H1 (cell line): ENCODE measurements around the gene TEX11. TPM values are rescaled to one million over a fixed set of nuclear protein-coding genes. Genes with fewer than 3 reads are reported as not detected.

Experiments used
- CTCF ChIA-PET: fragments of 300-600 bp; sonication (Branson Sonifier 250); formaldehyde crosslinking; loops from one replicate; lab custom pipeline; 2021; ENCODE audit not compliant: partially characterized antibody; lab: Charles Lee
- POLR2A ChIA-PET: fragments of 300-600 bp; sonication (Branson Sonifier 250); formaldehyde crosslinking; loops from one replicate; lab custom pipeline; 2021; ENCODE audit warnings: inconsistent platforms; ENCODE audit not compliant: partially characterized antibody; lab: Charles Lee
- DNase-seq, 2 experiments: peaks; one replicate each; pipeline versions ENCODE4 v3.0.0 to v3.0.0-alpha.2; 2010 to 2022; ENCODE audit warnings: low spot score in 2 of 2, low read depth in 1 of 2, mixed read lengths in 1 of 2
- FAIRE-seq: peaks from 2 replicates; lab custom pipeline; 2011; peaks lifted over from hg19 to GRCh38; lab: Jason Lieb, UNC
- H2AFZ ChIP-seq: 2 replicates; pipeline ENCODE4 v1.8.1; 2012; ENCODE audit warnings: low read length, inconsistent platforms
- H2AK5ac ChIP-seq: 2 replicates; pipeline ENCODE4 v1.6.1; 2013; ENCODE audit warnings: low read depth, low read length
- H2BK120ac ChIP-seq: replicated peaks from 2 replicates; pipeline ENCODE3; 2013; ENCODE audit warnings: low read depth, low read length, inconsistent platforms
- H2BK12ac ChIP-seq: 2 replicates; pipeline ENCODE4 v1.6.1; 2013; ENCODE audit warnings: low read depth, low read length
- H2BK15ac ChIP-seq: 2 replicates; pipeline ENCODE4 v1.6.1; 2013; ENCODE audit warnings: low read length
- H2BK20ac ChIP-seq: 2 replicates; pipeline ENCODE4 v1.6.1; 2013; ENCODE audit warnings: low read length
- H2BK5ac ChIP-seq: 2 replicates; pipeline ENCODE4 v1.6.1; 2013; ENCODE audit warnings: low read depth, low read length
- H3K14ac ChIP-seq: 2 replicates; pipeline ENCODE4 v1.6.1; 2013; ENCODE audit warnings: inconsistent platforms; ENCODE audit not compliant: insufficient read length
- H3K18ac ChIP-seq: 2 replicates; pipeline ENCODE4 v1.6.1; 2013; ENCODE audit warnings: low read length; ENCODE audit errors: extremely low read depth
- H3K23ac ChIP-seq: 2 replicates; pipeline ENCODE4 v1.6.1; 2013; ENCODE audit warnings: inconsistent platforms; ENCODE audit not compliant: insufficient read length
- H3K23me2 ChIP-seq: 2 replicates; pipeline ENCODE4 v1.6.1; 2013; ENCODE audit warnings: low read depth, low read length
- H3K27ac ChIP-seq: 2 replicates; pipeline ENCODE4 v1.6.1; 2011; ENCODE audit warnings: low read depth, low read length, inconsistent platforms
- H3K27me3 ChIP-seq, 4 experiments: replicated peaks in 1 of 4; 1 replicate in 1 of 4; 2 replicates in 3 of 4; pipeline versions ENCODE4 v1.6.1 to v1.8.1; 2011 to 2013; ENCODE audit warnings: low read length in 3 of 4, mild to moderate bottlenecking in 3 of 4, inconsistent platforms in 2 of 4, mixed read lengths in 2 of 4, moderate library complexity in 1 of 4; ENCODE audit not compliant: control insufficient read depth in 3 of 4, insufficient read depth in 3 of 4; ENCODE audit errors: extremely low read depth in 1 of 4
- H3K36me3 ChIP-seq, 4 experiments: 2 replicates each; pipeline versions ENCODE4 v1.6.1 to v1.8.1; 2011 to 2013; ENCODE audit warnings: mild to moderate bottlenecking in 4 of 4, low read length in 3 of 4, moderate library complexity in 2 of 4, control low read depth in 1 of 4, inconsistent platforms in 1 of 4; ENCODE audit not compliant: insufficient read depth in 4 of 4, control insufficient read depth in 2 of 4
- H3K4ac ChIP-seq: replicated peaks from 2 replicates; pipeline ENCODE3; 2013; ENCODE audit warnings: low read length, low read depth, mixed read lengths, inconsistent platforms; ENCODE audit not compliant: insufficient read length
- H3K4me1 ChIP-seq, 4 experiments: replicated peaks in 1 of 4; 1 replicate in 1 of 4; 2 replicates in 3 of 4; pipeline versions ENCODE4 v1.6.1 to v1.8.1; 2011 to 2013; ENCODE audit warnings: low read length in 3 of 4, inconsistent platforms in 2 of 4, mixed read lengths in 1 of 4; ENCODE audit not compliant: insufficient read depth in 4 of 4, control insufficient read depth in 3 of 4
- H3K4me2 ChIP-seq, 2 experiments: 2 replicates each; pipeline versions ENCODE4 v1.6.1 to v1.8.1; 2011 to 2013; ENCODE audit warnings: low read depth in 2 of 2, low read length in 2 of 2, control low read depth in 1 of 2, inconsistent platforms in 1 of 2, mild to moderate bottlenecking in 1 of 2; ENCODE audit not compliant: insufficient read depth in 1 of 2
- H3K4me3 ChIP-seq, 4 experiments: fragments of 200-600, 300-600 bp in 1 of 4; sonication (generic), shearing (Covaris generic), sonication (Bioruptor Twin) in 1 of 4; 2 replicates each; pipeline versions ENCODE4 v1.5.1 to v1.8.1; 2011 to 2016; ENCODE audit warnings: low read length in 4 of 4, low read depth in 3 of 4, control low read depth in 2 of 4, inconsistent platforms in 2 of 4, mild to moderate bottlenecking in 2 of 4, mixed read lengths in 1 of 4, moderate library complexity in 1 of 4; ENCODE audit not compliant: insufficient read depth in 2 of 4; ENCODE audit errors: extremely low read depth in 1 of 4
- H3K56ac ChIP-seq: replicated peaks from 2 replicates; pipeline ENCODE3; 2013; ENCODE audit warnings: low read depth, mild to moderate bottlenecking, mixed read lengths, low read length, inconsistent platforms; ENCODE audit not compliant: insufficient read length
- H3K79me1 ChIP-seq: 2 replicates; pipeline ENCODE4 v1.6.1; 2013; ENCODE audit warnings: low read depth, low read length, control low read depth
- H3K79me2 ChIP-seq, 2 experiments: 2 replicates each; pipeline versions ENCODE4 v1.6.1 to v1.8.1; 2012 to 2013; ENCODE audit warnings: low read length in 2 of 2, mild to moderate bottlenecking in 2 of 2, inconsistent platforms in 1 of 2; ENCODE audit not compliant: insufficient read depth in 2 of 2, control insufficient read depth in 1 of 2
- H3K9ac ChIP-seq, 4 experiments: replicated peaks in 1 of 4; 1 replicate in 1 of 4; 2 replicates in 3 of 4; pipeline versions ENCODE4 v1.6.1 to v1.8.1; 2011 to 2013; ENCODE audit warnings: low read depth in 3 of 4, low read length in 3 of 4, control low read depth in 2 of 4, mild to moderate bottlenecking in 2 of 4, moderate library complexity in 2 of 4, inconsistent platforms in 1 of 4; ENCODE audit errors: extremely low read depth in 1 of 4
- H3K9me3 ChIP-seq, 2 experiments: 2 replicates each; pipeline versions ENCODE4 v1.6.1 to v1.8.1; 2012 to 2013; ENCODE audit warnings: mild to moderate bottlenecking in 2 of 2, moderate library complexity in 2 of 2, control low read depth in 1 of 2, inconsistent platforms in 1 of 2, low read depth in 1 of 2, low read length in 1 of 2, mixed read lengths in 1 of 2; ENCODE audit not compliant: insufficient read depth in 2 of 2
- H4K20me1 ChIP-seq, 2 experiments: replicated peaks in 1 of 2; 2 replicates each; pipeline versions ENCODE3 to v1.8.1; 2011 to 2013; ENCODE audit warnings: inconsistent platforms in 2 of 2, low read length in 2 of 2, mild to moderate bottlenecking in 1 of 2; ENCODE audit not compliant: insufficient read depth in 2 of 2, control insufficient read depth in 1 of 2
- H4K5ac ChIP-seq: 2 replicates; pipeline ENCODE4 v1.6.1; 2013; ENCODE audit warnings: low read length, low read depth, mixed read lengths, inconsistent platforms; ENCODE audit not compliant: insufficient read length
- H4K8ac ChIP-seq: 2 replicates; pipeline ENCODE4 v1.8.0; 2013; ENCODE audit warnings: mild to moderate bottlenecking, moderate library complexity, low read length, inconsistent platforms; ENCODE audit not compliant: insufficient read depth; ENCODE audit errors: extremely low read depth
- H4K91ac ChIP-seq: replicated peaks from 2 replicates; pipeline ENCODE3; 2013; ENCODE audit warnings: low read length, mixed read lengths, inconsistent platforms; ENCODE audit not compliant: insufficient read length
- BACH1 ChIP-seq: IDR thresholded peaks from 2 replicates; pipeline ENCODE4 v1.6.1; 2012; ENCODE audit warnings: low read length, improper control_type of control experiment
- CREB1 ChIP-seq: IDR thresholded peaks from 2 replicates; pipeline ENCODE4 v1.6.1; 2012; ENCODE audit warnings: inconsistent platforms
- FOSL1 ChIP-seq: IDR thresholded peaks from 2 replicates; pipeline ENCODE4 v1.6.1; 2011; ENCODE audit warnings: mild to moderate bottlenecking, low read depth, low read length, moderate library complexity; ENCODE audit not compliant: insufficient read depth
- HDAC2 ChIP-seq, 2 experiments: fragments of 300-600 bp in 1 of 2; sonication (generic) in 1 of 2; IDR thresholded peaks; 2 replicates each; pipeline ENCODE4 v1.6.1; 2011 to 2012; ENCODE audit warnings: low read depth in 2 of 2, low read length in 2 of 2, mild to moderate bottlenecking in 2 of 2, moderate library complexity in 2 of 2, borderline replicate concordance in 1 of 2, inconsistent platforms in 1 of 2
- KDM5A ChIP-seq: fragments of 200-600 bp; IDR thresholded peaks from 2 replicates; pipeline ENCODE4 v1.7.1; 2012; ENCODE audit warnings: mild to moderate bottlenecking, low read length, inconsistent platforms, mixed read lengths
- NRF1 ChIP-seq: IDR thresholded peaks from 2 replicates; pipeline ENCODE4 v1.6.1; 2011; ENCODE audit warnings: mild to moderate bottlenecking, low read depth, low read length, improper control_type of control experiment
- POLR2A ChIP-seq, 2 experiments: IDR thresholded peaks; 1 replicate in 1 of 2; 2 replicates in 1 of 2; pipeline ENCODE4 v1.6.1; 2011; ENCODE audit warnings: low read depth in 2 of 2, low read length in 2 of 2, mild to moderate bottlenecking in 2 of 2; ENCODE audit errors: control extremely low read depth in 1 of 2
- RAD21 ChIP-seq, 2 experiments: IDR thresholded peaks in 1 of 2; conservative IDR thresholded peaks in 1 of 2; 2 replicates each; pipeline ENCODE4 v1.6.1; 2011; ENCODE audit warnings: low read depth in 2 of 2, low read length in 2 of 2, improper control_type of control experiment in 1 of 2, inconsistent platforms in 1 of 2, mild to moderate bottlenecking in 1 of 2, moderate library complexity in 1 of 2
- SAP30 ChIP-seq: fragments of 300-600 bp; sonication (generic); IDR thresholded peaks from 2 replicates; pipeline ENCODE4 v1.7.1; 2012; ENCODE audit warnings: low read length, moderate library complexity, mild to moderate bottlenecking, inconsistent platforms; ENCODE audit not compliant: insufficient read depth, insufficient replicate concordance
- TAF1 ChIP-seq: IDR thresholded peaks from 2 replicates; pipeline ENCODE4 v1.6.1; 2011; ENCODE audit warnings: mild to moderate bottlenecking, low read depth, low read length
- WGBS, 2 experiments: shearing (Covaris generic) in 1 of 2; methylation state at CpG; one replicate each; pipeline versions ENCODE4 v1.1.6 to v1.1.7; 2013 to 2015; ENCODE audit warnings: low lambda C conversion rate in 2 of 2, mixed read lengths in 2 of 2, inconsistent platforms in 1 of 2, low coverage in 1 of 2, missing lambda C conversion rate in 1 of 2; ENCODE audit not compliant: insufficient replicate concordance in 2 of 2, insufficient coverage in 1 of 2, insufficient read length in 1 of 2; ENCODE audit errors: extremely low coverage in 1 of 2, missing lambda C conversion rate in 1 of 2; 5-methylcytosine and 5-hydroxymethylcytosine counted together
- long read RNA-seq, 2 experiments: library from RNA in 1 of 2; library from capped mRNA in 1 of 2; stranded (forward); transcript quantifications; one replicate each; pipeline ENCODE4 v2.0.0, GENCODE V29; 2021; ENCODE audit warnings: inconsistent platforms in 1 of 2
- polyA minus RNA-seq, 3 experiments: library from RNA; depleted of rRNA, polyadenylated mRNA; stranded (reverse); fragments of >200 nt; gene quantifications; 1 replicate in 2 of 3; 2 replicates in 1 of 3; pipeline ENCODE4 v1.2.3, GENCODE V29; 2011
- polyA plus RNA-seq, 7 experiments: library from polyadenylated mRNA; depleted of rRNA in 3 of 7; stranded (reverse) in 5 of 7; unstranded in 2 of 7; fragments of >200 nt in 5 of 7; fragments of 200-250 nt in 2 of 7; gene quantifications; 1 replicate in 5 of 7; 2 replicates in 1 of 7; 4 replicates in 1 of 7; pipeline versions ENCODE4 v1.2.1 to v1.2.3, GENCODE V29; 2011 to 2013; ENCODE audit warnings: missing spikeins in 2 of 7, mixed read lengths in 2 of 7
- total RNA-seq: library from RNA; stranded (reverse); fragmentation: NEBNext Ultra II Directional; extraction: Animal tissue kit (Norgen Biotek cat#: 25700); gene quantifications from 2 replicates; pipeline ENCODE4 v1.2.1, GENCODE V29; 2021
- TF ChIP-seq, protein P1 (sequence below): IDR thresholded peaks from 2 replicates; pipeline ENCODE4 v1.6.1; 2012; ENCODE audit warnings: inconsistent platforms

Gene TEX11
- total RNA-seq = 0.61 and 0.74 TPM in 2 replicates
- 0.05 and 0.11 TPM in 2 replicates for polyA plus RNA-seq (2011; rRNA removed)
- 0.28 TPM for polyA plus RNA-seq (2011; cell fraction: cytosol; rRNA removed)
- 0.13 TPM for polyA plus RNA-seq (2011; cell fraction: nucleus; rRNA removed)
- polyA plus RNA-seq (2012, experiment 1 of 2) = 0.14 to 0.49 TPM (median 0.32 TPM) in 4 replicates
- not detected for polyA plus RNA-seq (2012, experiment 2 of 2)
- 0.57 TPM for polyA plus RNA-seq (2013, experiment 1 of 2)
- polyA plus RNA-seq (2013, experiment 2 of 2) = 0.44 TPM
- 0.09 and 0.12 TPM in 2 replicates for polyA minus RNA-seq (2011; rRNA and poly(A)+ RNA removed)
- not detected for polyA minus RNA-seq (2011; cell fraction: cytosol; rRNA and poly(A)+ RNA removed)
- polyA minus RNA-seq (2011; cell fraction: nucleus; rRNA and poly(A)+ RNA removed) = 0.30 TPM
- long read RNA-seq, experiment 1 = 0 reads
- long read RNA-seq, experiment 2 = 0 reads

DNA sequence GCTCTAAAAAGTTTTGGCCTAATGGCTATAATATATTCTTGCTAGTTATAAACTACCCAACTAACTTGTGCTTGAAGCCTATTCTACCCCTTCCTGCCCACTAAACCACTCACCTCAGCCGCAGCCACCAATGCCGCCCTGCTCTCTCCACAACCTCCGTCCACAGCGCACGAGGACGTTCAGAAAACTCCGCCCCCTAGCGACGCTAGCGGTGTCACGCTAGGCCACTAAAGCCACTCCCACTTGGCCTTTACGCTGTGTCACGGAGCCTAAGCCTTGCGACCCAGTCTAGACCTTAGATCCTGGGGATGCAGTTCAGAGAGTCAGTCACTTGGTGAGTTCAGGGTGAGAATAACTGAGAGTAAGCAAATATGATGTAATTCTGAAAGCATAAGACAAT, at the start of gene TEX11:
TEX11 (minus strand) TSS at position 171 of the 400 bp plus-strand sequence. CDS start 922 bp downstream, outside the sequence.
- ChIA-PET CTCF (interaction anchor here (0.8 kb wide), 1 partner anchor 300 kb away, joined by 3 read pairs; no protein-coding TSS in a partner anchor), POLR2A (interaction anchor here (0.9 to 1.4 kb wide), 2 partner anchors 12 to 22 kb away, joined by 3 to 5 read pairs; partner anchors contain the start of gene SLC7A3)
- Histone ChIP-seq H3K9me3 (peaks cover 0 to 2% of the 10 kb centered on the region in 2 experiments; a peak in 1 of 4 replicates), H3K23me2 (no peaks in the 10 kb centered on the region), H3K9ac (no peak within 1 kb of the TSS), H2BK20ac (no peak within 1 kb of the TSS), H3K23ac (no peak within 1 kb of the TSS), H3K4me2 (no peak within 1 kb of the TSS), H3K18ac (no peak within 1 kb of the TSS), H2BK120ac (no peak within 1 kb of the TSS), H4K91ac (no peak within 1 kb of the TSS), H2BK12ac (no peak within 1 kb of the TSS), H3K79me1 (no peaks in the 10 kb centered on the region), H3K4me1 (peaks cover 0 to 2% (median 0%) of the 10 kb centered on the region in 4 experiments; a peak in 1 of 7 replicates), H4K5ac (no peak within 1 kb of the TSS), H3K27ac (no peak within 1 kb of the TSS), H2AK5ac (no peak within 1 kb of the TSS), H4K8ac (no peak within 1 kb of the TSS), H3K27me3 (no peaks in the 10 kb centered on the region), H3K56ac (no peak within 1 kb of the TSS), H3K4ac (no peak within 1 kb of the TSS), H3K79me2 (no peaks in the 10 kb centered on the region), H2BK15ac (no peak within 1 kb of the TSS), H3K14ac (no peak within 1 kb of the TSS), H2AFZ (no peak within 1 kb of the TSS), H3K36me3 (no peaks in the 10 kb centered on the region), H4K20me1 (no peaks in the 10 kb centered on the region), H2BK5ac (no peak within 1 kb of the TSS), H3K4me3 (no peak within 1 kb of the TSS)
- no peak for FAIRE-seq
- WGBS, 2 experiments = 61% methylated on average over 14 of the region's 14 CpGs; no CpG with 5 or more reads in 1 of the 2 experiments
- peak in 1 of 2 experiments; percentile 63 for DNase-seq
- peak; percentile 11; the same call in 1 of the 2 replicates for TF ChIP-seq CREB1
- TF ChIP-seq NRF1 = no peak
- no peak for TF ChIP-seq SAP30
- TF ChIP-seq RAD21 (IDR thresholded peaks at IDR 0.05 in 1 of 2, conservative IDR thresholded peaks at IDR 0.05 in 1 of 2; ENCODE audit: low read depth in 2 of 2, low read length in 2 of 2) = peak; percentile 20 to 37; a peak in 2 of 4 replicates
- TF ChIP-seq FOSL1 = no peak
- TF ChIP-seq KDM5A = no peak
- TF ChIP-seq, protein P1, sequence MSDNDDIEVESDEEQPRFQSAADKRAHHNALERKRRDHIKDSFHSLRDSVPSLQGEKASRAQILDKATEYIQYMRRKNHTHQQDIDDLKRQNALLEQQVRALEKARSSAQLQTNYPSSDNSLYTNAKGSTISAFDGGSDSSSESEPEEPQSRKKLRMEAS = peak; percentile 34
- no peak for TF ChIP-seq POLR2A (IDR thresholded peaks at IDR 0.05; ENCODE audit: control extremely low read depth in 1 of 2, low read depth in 2 of 2, low read length in 2 of 2)
- TF ChIP-seq TAF1 = no peak
- TF ChIP-seq HDAC2 (IDR thresholded peaks at IDR 0.05; ENCODE audit: borderline replicate concordance in 1 of 2, low read depth in 2 of 2, low read length in 2 of 2) = no peak
- no peak for TF ChIP-seq BACH1
